Calu3 (cell line): ENCODE measurements around the gene ATP6V1G2. TPM values are rescaled to one million over a fixed set of nuclear protein-coding genes. Genes with fewer than 3 reads are reported as not detected.
A peak's percentile ranks its signal among the peaks of the same experiment; 100 is the strongest.

ENCODE experiments used
- BruUV-seq: library from RNA; stranded (reverse); fragments of 400-500 nt; replicated peaks from 2 replicates; lab custom pipeline; 2021; lab: Mats Ljungman, UMichigan
- CTCF ChIA-PET: fragments of 300-600 bp; sonication (Branson Sonifier 250); formaldehyde crosslinking; loops from one replicate; lab custom pipeline; 2022; ENCODE audit warnings: antibody characterized with exemption; lab: Charles Lee
- DNase-seq: peaks from one replicate; pipeline ENCODE4 v3.0.0; 2022
- H3K27ac Mint-ChIP-seq: one replicate; pipeline ENCODE4 v1.8.0; 2022; ENCODE audit warnings: mixed read lengths; ENCODE audit not compliant: unreplicated experiment
- H3K27me3 Mint-ChIP-seq: one replicate; pipeline ENCODE4 v1.8.0; 2022; ENCODE audit warnings: mixed read lengths; ENCODE audit not compliant: unreplicated experiment
- H3K36me3 Mint-ChIP-seq: one replicate; pipeline ENCODE4 v1.8.0; 2022; ENCODE audit warnings: mild to moderate bottlenecking, moderate library complexity, mixed read lengths; ENCODE audit not compliant: insufficient read depth, unreplicated experiment
- H3K4me1 Mint-ChIP-seq: one replicate; pipeline ENCODE4 v1.8.0; 2022; ENCODE audit warnings: mild to moderate bottlenecking, low read depth, mixed read lengths; ENCODE audit not compliant: unreplicated experiment
- H3K4me3 Mint-ChIP-seq: one replicate; pipeline ENCODE4 v1.8.0; 2022; ENCODE audit warnings: mild to moderate bottlenecking, low read depth, moderate library complexity, mixed read lengths; ENCODE audit not compliant: unreplicated experiment
- H3K9me3 Mint-ChIP-seq: one replicate; pipeline ENCODE4 v1.8.0; 2022; ENCODE audit warnings: low read depth, mixed read lengths; ENCODE audit not compliant: unreplicated experiment
- CTCF ChIP-seq: fragments of 200-600 bp; IDR thresholded peaks from one replicate; pipeline ENCODE4 v1.8.0; 2022; ENCODE audit warnings: antibody characterized with exemption; ENCODE audit not compliant: unreplicated experiment
- intact Hi-C: fragments of 100-400 bp; cut with micrococcal nuclease; formaldehyde crosslinking; loops from one replicate; pipeline ENCODE4 v1.10.0; 2022; ENCODE audit not compliant: unreplicated experiment
- total RNA-seq: library from RNA; stranded (reverse); gene quantifications from 2 replicates; pipeline ENCODE4 v1.2.3, GENCODE V29; 2022

Gene ATP6V1G2
- total RNA-seq, 1 experiment from 2014 or later: 1.0 TPM

DNA sequence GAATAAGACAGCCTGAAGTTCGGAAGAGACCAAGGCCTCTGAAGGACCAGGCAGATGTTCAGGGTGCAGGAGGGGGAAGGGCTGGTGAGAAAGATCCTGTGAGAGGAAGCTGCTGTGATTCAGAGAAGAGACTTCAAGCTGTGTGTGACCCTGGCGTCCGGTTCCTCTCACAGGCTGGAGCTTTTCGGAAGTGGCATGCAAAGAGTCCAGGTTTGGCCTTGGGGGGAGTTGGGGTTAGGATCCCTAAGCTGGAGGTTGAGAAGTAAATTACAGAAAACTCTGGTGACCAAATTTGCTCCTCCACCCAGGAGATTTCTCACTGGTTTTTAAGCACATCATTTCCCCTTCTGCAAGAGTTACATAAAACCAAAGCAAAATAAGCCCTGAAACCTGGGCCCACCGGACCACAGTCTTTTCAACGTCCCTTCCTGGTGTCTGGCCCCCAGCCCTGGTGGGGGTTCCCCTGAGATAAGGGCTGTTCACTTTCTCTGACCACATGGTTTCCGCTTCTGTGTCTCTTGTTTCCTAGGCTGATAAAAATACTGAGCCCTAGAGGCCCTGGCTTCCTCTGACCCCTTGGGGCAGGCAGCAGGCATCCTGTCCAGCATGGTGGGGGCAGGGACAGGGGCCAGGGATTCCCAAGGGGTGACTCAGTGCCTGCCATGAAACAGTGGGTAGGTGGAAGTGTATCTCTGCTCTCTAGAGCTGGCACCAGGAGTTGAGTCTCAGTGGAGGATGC, 13.7 kb upstream of the ATP6V1G2 start:
- Mint-ChIP-seq H3K4me1 (peaks cover 21% of the 10 kb centered on the region), H3K4me3 (no peak overlapping the region)

DNA sequence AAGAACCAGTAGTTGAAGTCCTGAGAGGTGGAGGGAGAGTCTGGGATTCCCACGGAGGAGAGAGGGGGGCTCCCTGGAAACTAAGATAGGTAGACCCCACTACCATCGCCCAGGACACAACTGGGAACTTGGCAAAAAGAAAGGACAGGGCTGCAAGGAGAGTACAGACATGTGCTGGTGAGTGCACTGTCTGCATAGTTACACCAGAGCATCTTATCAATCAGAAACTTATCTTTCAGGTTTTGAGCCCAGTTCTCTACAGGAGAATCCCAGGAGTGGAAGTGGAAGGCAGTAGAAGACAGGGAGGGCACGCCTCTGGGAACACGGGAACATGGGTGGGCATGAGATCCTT, 13.2 kb upstream of the ATP6V1G2 start:
- Mint-ChIP-seq H3K27ac (peak overlapping the region; percentile 22), H3K36me3 (peaks cover 20% of the 10 kb centered on the region), H3K9me3 (no peaks in the 10 kb centered on the region), H3K4me3 (no peak overlapping the region), H3K4me1 (peaks cover 21% of the 10 kb centered on the region), H3K27me3 (peaks cover 4% of the 10 kb centered on the region)
- no peak for TF ChIP-seq CTCF
- no TSS peak for BruUV-seq
- intact Hi-C loops: no loop called here
- CTCF ChIA-PET: interaction anchor here (1.1 kb wide), 1 partner anchor 39 kb away, joined by 3 read pairs; no protein-coding TSS in a partner anchor
- DNase-seq: no peak

More for the DNA sequence above, 13.7 kb upstream of the ATP6V1G2 start:
- peaks cover 9% of the 10 kb centered on the region for H3K27me3 Mint-ChIP-seq
- TF ChIP-seq CTCF: no peak
- peak overlapping the region; percentile 22 for H3K27ac Mint-ChIP-seq
- H3K9me3 Mint-ChIP-seq: no peaks in the 10 kb centered on the region
- BruUV-seq: no TSS peak
- intact Hi-C loops: no loop called here
- H3K36me3 Mint-ChIP-seq: peaks cover 20% of the 10 kb centered on the region
- DNase-seq: peak; percentile 68
- CTCF ChIA-PET: interaction anchor here (0.6 to 1.1 kb wide), 2 partner anchors 38 to 59 kb away, joined by 3 read pairs; no protein-coding TSS in a partner anchor

- H3K36me3 Mint-ChIP-seq: peaks cover 18% of the 10 kb centered on the region
- no TSS peak for BruUV-seq
- CTCF ChIA-PET: interaction anchor here (1.1 kb wide), 1 partner anchor 40 kb away, joined by 3 read pairs; no protein-coding TSS in a partner anchor
Observed at GRCh38 chr6:31558631-31559500, 12.5 kb upstream of the ATP6V1G2 start.

GRCh38 chr6:31558318-31558625, 11.9 kb upstream of the ATP6V1G2 start:
- H3K27ac Mint-ChIP-seq: no peak overlapping the region

More at GRCh38 chr6:31558631-31559500, 12.5 kb upstream of the ATP6V1G2 start:
- H3K27ac Mint-ChIP-seq: no peak overlapping the region
- no peaks in the 10 kb centered on the region for H3K9me3 Mint-ChIP-seq
- no peak for DNase-seq
- no peak for TF ChIP-seq CTCF
- no peak overlapping the region for H3K4me3 Mint-ChIP-seq
- no peaks in the 10 kb centered on the region for H3K27me3 Mint-ChIP-seq
- H3K4me1 Mint-ChIP-seq: peaks cover 21% of the 10 kb centered on the region
- intact Hi-C loops: no loop called here

More at GRCh38 chr6:31558318-31558625, 11.9 kb upstream of the ATP6V1G2 start:
- Mint-ChIP-seq H3K4me1 (peaks cover 21% of the 10 kb centered on the region), H3K4me3 (no peak overlapping the region), H3K27me3 (no peaks in the 10 kb centered on the region), H3K36me3 (peaks cover 17% of the 10 kb centered on the region), H3K9me3 (no peaks in the 10 kb centered on the region)
- intact Hi-C loops: no loop called here
- no TSS peak for BruUV-seq
- no peak for DNase-seq
- TF ChIP-seq CTCF: no peak
- CTCF ChIA-PET: interaction anchor here (0.7 kb wide), 1 partner anchor 10 kb away, joined by 7 read pairs; no protein-coding TSS in a partner anchor
